NCI-H2107 (cell line): ENCODE measurements around the gene TMEM101.
"Not testable (repeated sequence)": the region's sequence is repeated elsewhere in the genome, so short reads cannot be mapped to it uniquely, and the experiment has no call there.

Source experiments
- DNase-seq: peaks from one replicate; lab custom pipeline; 2025; lab: John Stamatoyannopoulos, UW

Gene TMEM101

DNA sequence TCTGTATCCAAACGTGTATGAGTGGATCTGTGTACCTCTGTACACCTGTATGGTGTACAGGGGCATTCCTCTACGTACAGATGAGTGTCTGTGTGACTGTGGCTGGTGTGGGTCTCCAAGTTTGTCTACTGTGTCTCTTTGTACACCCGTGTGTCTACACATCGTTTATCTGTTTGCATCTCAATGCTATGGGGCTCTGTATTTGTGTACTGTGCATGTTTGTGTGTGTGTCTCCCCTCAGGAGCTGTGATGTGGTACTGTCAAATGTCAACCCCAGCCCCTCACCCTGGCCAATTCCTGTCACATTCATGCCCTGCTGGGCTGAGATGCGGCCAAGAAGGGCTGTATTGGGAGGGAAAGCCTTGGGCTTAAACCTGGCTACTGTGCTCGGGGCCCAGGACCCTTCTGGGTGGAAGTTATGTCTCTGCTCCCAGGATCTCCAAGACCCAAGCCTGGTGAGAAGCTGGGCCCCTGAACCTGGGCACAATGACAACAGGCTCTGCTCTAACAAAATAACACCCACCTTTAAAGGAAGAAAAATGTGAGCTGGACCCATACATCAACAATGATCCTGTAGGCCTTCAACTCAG, 13.8 kb downstream of the TMEM101 start:
- no peak for DNase-seq

DNA sequence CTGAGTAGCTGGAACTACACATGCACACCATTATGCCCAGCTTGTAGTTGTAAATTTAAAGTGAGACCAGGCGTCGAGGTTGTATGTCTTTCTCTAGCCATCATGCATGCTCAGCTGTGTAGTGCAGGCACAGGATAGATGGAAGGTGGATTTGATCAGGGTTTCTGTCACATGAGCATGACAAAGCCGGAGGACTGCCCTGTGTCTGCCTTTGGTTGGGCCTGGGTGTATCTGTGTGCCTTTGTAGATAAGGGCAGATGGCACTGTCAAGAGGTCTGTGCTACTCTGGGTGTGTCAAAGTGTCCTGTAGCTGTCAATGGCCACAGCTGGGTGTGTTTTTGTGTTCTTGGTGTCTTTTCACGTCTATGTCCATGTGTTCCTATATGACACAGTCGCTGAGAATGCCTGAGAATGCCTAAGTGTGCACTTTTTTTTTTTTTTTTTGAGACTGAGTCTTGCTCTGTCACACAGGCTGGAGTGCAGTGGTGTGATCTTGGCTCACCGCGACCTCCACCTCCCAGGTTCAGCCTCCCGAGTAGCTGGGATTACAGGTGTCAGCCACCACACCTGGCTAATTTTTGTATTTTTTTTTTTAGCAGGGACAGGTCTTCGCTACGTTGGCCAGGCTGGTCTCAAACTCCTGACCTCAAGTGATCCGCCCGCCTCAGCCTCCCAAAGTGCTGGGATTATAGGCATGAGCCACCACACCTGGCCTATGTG, 14.5 kb downstream of the TMEM101 start:
- no peak for DNase-seq

- DNase-seq, result no peak
Observed at GRCh38 chr17:43999024-43999423, 15.7 kb downstream of the TMEM101 start.

GRCh38 chr17:43998552-43998951, 16.2 kb downstream of the TMEM101 start:
- DNase-seq, result no peak

- not testable (repeated sequence) for DNase-seq
Observed at GRCh38 chr17:43997180-43997579, 17.6 kb downstream of the TMEM101 start.

DNA sequence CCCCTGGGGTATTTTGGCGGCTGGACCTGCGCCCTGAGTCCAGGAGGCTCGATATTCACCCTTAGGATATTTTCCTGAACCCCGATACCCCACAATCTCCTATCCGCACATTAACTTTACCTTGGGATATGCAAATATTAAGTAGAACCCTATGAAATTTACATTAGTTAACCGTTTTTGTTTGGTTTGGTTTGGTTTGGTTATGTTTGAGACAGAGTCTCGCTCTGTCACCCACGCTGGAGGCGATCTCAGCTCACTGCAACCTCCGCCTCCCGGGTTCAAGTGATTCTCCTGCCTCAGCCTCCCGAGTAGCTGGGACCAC, 19.7 kb downstream of the TMEM101 start:
- DNase-seq, result no peak

GRCh38 chr17:43994272-43995149, 20.3 kb downstream of the TMEM101 start:
- DNase-seq, result peak; percentile 58

GRCh38 chr17:43992641-43993040, 22.1 kb downstream of the TMEM101 start:
- DNase-seq, result no peak

DNA sequence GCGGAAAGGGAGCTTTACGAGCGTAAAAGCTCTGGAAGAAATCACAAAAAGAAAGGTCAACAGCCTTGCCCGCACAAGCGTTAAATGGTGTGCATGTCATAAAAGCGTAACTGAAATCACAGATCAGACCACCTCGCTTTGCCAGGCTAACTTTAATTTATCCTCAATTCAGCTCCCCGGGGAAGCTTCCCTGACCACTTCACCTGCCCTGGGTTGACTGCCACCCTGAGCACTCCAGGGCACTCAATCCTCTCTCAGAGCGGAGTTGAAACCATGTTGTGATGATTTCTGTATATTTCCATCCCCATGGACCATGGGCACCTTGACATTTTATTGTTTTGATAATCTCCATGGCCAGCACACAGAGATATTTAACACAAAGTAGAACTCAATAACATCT, 26.5 kb downstream of the TMEM101 start:
- DNase-seq, result no peak

DNA sequence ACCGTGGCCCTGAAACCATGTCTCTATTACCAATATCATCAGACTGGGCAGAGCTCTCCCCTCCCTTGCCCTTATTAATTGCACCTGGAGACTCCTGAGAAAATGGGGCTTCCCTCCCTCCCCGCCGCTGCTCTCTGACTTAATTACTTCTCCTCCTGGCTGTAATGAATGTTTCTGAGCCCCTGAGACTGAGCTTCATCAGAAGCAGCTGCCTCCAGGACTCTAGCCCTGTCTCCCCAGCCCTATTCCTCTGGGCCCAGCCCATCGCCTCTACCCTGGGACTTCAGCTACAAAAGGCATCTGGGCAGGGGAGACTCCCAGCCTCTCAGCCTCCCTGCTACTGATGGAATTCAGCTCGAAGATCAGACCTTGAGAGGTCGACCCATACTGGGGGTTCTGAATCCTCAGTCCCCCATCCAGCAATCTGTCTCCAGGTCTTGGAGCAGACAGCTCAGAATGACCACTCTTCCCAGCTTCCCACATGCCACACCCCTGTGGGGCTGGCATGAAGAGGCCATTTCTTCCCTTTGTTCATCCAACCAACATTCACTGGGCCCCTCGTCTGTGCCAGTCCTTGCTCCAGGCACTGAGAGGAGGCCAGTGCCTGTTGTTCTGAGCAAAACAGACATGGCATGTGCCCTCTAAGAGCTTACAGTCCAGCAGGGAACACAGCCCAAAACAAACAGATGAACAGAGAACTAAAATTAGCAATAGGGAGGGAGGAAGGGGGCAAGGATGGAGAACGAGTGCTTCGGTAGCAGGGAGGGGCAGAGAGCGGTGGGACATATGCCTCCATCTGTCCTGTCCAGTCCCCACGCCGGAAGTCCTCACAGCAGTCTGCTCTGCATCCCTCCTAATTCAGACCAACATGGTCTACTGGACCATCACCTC, 27.4 kb downstream of the TMEM101 start:
- DNase-seq, result no peak

GRCh38 chr17:43986225-43986981, 28.4 kb downstream of the TMEM101 start:
- DNase-seq, result no peak

GRCh38 chr17:43984521-43984920, 30.2 kb downstream of the TMEM101 start:
- DNase-seq, result no peak

GRCh38 chr17:43983515-43984411, 31.0 kb downstream of the TMEM101 start:
- DNase-seq, result no peak

- DNase-seq, result no peak
Observed at GRCh38 chr17:43983196-43983514, 31.6 kb downstream of the TMEM101 start.

DNA sequence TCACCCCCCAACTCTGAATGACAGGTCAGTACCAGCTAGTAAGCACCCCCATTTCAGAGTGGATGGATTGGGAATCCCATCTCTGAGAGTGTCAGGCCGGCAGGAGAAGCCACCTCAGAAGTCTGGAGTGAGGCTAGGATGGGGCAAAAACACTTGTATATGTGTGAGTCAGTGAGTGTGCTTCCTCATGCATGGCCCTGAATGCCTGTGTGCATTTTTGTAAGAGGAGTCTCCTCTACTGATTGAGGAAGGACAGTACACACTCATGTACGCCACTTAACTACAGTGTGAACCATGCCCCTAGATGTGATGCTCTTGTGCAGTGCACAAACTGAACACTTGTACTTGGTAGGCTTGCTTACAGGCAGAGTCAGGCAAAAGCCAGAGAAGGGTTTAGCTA, 32.6 kb downstream of the TMEM101 start:
- DNase-seq, result no peak

DNA sequence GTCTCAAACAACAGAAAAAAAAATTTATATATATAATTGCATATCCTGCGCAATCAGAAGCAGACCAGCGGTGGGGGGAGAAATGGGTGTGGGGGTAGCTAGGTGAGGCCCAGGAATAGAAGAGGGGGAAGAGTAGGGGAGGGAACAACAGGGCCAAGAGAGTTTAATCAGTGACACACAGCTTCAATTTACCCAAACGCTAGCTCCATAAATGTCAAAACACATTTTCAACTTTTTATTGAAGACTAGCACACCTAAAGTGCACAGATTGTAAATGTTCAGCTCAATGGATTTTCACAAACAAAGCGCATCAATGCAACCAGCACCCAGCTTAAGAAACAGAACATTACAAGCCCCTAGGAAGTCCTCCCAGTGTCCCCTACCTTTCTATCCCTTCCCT, 35.1 kb downstream of the TMEM101 start:
- no peak for DNase-seq

DNA sequence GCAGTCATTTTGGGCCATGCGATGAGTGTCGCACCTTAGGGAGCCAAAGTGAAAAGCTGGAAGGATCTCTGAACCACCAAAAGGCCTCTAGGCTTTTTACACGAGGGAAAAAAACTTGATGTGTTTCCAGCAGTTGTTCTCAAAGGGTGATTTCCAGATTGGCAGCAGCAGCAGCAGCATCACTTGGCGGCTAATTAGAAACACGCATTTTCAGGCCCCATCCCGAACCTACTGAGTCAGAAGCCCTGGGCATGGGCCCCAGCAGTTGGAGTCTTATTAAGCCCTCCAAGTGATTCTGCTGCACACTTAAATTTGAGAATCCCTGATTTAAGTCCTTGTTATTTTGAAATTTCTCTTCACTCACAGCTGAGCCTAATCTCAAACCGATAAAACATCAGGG, 35.8 kb downstream of the TMEM101 start:
- DNase-seq, result no peak

GRCh38 chr17:43978078-43978477, 36.7 kb downstream of the TMEM101 start:
- DNase-seq, result no peak

- DNase-seq, result no peak
Observed at GRCh38 chr17:43976963-43977837, 37.6 kb downstream of the TMEM101 start.
